Central memory CD8-positive, alpha-beta T cell (primary cell): Measurements from ENCODE around the gene LRPAP1.

ENCODE experiments used
- ATAC-seq: fragments of 150-1000 bp; cut with Tn5 transposase; replicated peaks from 2 replicates; pipeline ENCODE4 v1.10.0; 2022; ENCODE audit warnings: mild to moderate bottlenecking, moderate FRiP score, moderate number of reproducible peaks; ENCODE audit not compliant: poor library complexity, severe bottlenecking; ENCODE audit errors: extremely low read depth
- DNase-seq, 2 donors: peaks; one replicate each; pipeline ENCODE4 v3.0.0; 2021; ENCODE audit warnings: low spot score in 2 of 2
- H3K27ac Mint-ChIP-seq: one replicate; pipeline ENCODE4 v1.8.0; 2022; ENCODE audit warnings: low read depth, mild to moderate bottlenecking, moderate library complexity, mixed read lengths
- H3K27me3 Mint-ChIP-seq: one replicate; pipeline ENCODE4 v1.8.0; 2022; ENCODE audit warnings: mixed read lengths
- H3K36me3 Mint-ChIP-seq: one replicate; pipeline ENCODE4 v1.8.0; 2022; ENCODE audit warnings: mild to moderate bottlenecking, moderate library complexity, mixed read lengths; ENCODE audit not compliant: insufficient read depth
- H3K4me1 Mint-ChIP-seq: one replicate; pipeline ENCODE4 v1.8.0; 2022; ENCODE audit warnings: mixed read lengths
- H3K4me3 Mint-ChIP-seq: one replicate; pipeline ENCODE4 v1.8.0; 2022; ENCODE audit warnings: mild to moderate bottlenecking, moderate library complexity, mixed read lengths
- H3K9me3 Mint-ChIP-seq: one replicate; pipeline ENCODE4 v1.8.0; 2022; ENCODE audit warnings: mixed read lengths

Gene LRPAP1

DNA sequence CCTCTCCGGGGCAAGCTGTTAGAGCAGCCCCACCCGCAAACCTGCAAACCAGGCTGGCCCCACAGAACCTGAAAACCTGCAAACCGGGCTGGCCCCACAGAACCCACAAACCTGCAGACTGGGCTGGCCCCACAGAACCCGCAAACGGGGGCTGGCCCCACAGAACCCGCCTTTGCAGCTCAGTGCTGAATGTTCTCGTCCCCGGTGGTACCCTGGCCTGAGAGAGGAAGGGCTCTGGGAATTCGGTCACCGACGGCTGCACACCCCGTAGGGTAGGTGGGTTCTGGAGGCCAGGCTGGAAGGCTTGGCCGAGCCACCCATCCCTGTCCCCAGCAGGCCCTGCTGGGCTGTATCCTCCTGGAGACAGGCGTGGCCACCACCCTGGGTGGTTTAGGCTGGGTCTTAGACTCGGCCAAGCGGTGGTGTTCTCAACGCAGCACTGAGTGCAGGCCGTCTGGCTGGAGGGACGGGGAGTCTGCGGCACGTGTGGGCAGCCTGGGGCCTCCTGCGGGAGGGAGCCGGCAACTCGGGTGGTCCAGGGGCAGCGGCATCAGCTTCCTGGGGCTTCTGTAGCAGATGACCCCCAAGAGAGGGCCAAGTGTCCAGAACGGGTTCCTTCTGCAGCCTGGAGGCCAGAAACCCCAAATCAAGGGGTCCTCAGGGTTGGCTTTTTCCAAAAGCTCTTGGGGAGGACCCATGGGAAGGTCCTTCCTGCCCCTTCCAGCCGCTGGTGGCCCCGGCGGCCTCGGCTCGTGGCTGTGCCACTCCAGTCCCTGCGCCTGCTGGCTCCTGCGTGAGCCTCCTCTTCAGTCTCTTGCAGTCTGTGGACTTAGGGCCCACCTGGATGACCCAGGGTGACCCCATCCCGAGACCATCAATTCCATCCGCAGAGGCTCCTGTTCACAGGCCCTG lies 53.5 kb downstream of the LRPAP1 start:
- peaks cover 22% of the 10 kb centered on the region for H3K27me3 Mint-ChIP-seq
- no peak overlapping the region for H3K27ac Mint-ChIP-seq
- no peaks in the 10 kb centered on the region for H3K36me3 Mint-ChIP-seq
- no peaks in the 10 kb centered on the region for H3K9me3 Mint-ChIP-seq
- no peaks in the 10 kb centered on the region for H3K4me1 Mint-ChIP-seq
- DNase-seq (no peak), ATAC-seq (no peak)
- no peak overlapping the region for H3K4me3 Mint-ChIP-seq

- ATAC-seq (no peak), DNase-seq (no peak)
- H3K9me3 Mint-ChIP-seq = no peaks in the 10 kb centered on the region
- no peak overlapping the region for H3K4me3 Mint-ChIP-seq
- peaks cover 22% of the 10 kb centered on the region for H3K27me3 Mint-ChIP-seq
- H3K4me1 Mint-ChIP-seq = no peaks in the 10 kb centered on the region
- H3K36me3 Mint-ChIP-seq = no peaks in the 10 kb centered on the region
- H3K27ac Mint-ChIP-seq = no peak overlapping the region
Observed at GRCh38 chr4:3477750-3478430, 54.3 kb downstream of the LRPAP1 start.

- Mint-ChIP-seq H3K9me3 (no peaks in the 10 kb centered on the region), H3K4me3 (no peak overlapping the region), H3K27me3 (peaks cover 19% of the 10 kb centered on the region), H3K4me1 (no peaks in the 10 kb centered on the region), H3K36me3 (no peaks in the 10 kb centered on the region), H3K27ac (no peak overlapping the region)
- ATAC-seq = no peak
- DNase-seq = no peak
Observed at GRCh38 chr4:3476936-3477749, 55.1 kb downstream of the LRPAP1 start.

- Mint-ChIP-seq H3K9me3 (no peaks in the 10 kb centered on the region), H3K4me3 (no peak overlapping the region), H3K27me3 (peaks cover 11% of the 10 kb centered on the region), H3K27ac (no peak overlapping the region), H3K36me3 (no peaks in the 10 kb centered on the region), H3K4me1 (no peaks in the 10 kb centered on the region)
- ATAC-seq (no peak), DNase-seq (no peak)
Observed at GRCh38 chr4:3476341-3476747, 55.9 kb downstream of the LRPAP1 start.

DNA sequence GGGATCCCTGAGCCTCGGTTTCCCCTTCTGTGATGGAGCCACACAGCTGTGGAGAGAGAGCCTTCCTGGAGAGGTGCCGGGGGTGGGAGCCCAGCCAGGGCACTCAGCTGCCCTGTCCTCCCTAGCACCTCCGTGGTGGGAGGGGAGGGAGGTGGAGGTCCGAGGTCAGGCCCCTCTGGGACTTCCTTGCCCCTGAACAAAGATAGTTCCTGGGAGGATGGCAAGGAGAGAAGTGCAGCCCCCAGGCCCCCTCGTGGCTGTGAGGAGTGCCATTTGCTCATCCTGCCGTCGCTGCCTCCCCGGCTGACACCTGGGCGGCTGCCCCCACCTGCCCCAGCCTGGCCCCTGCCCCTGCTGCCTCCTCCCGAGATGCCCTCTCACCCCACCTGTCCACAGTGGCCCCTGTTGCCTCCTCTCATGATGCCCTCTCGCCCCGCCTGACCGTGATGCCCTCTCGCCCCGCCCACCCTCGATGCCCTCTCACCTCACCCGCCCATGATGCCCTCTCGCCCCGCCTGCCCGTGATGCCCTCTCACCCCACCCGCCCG lies 56.4 kb downstream of the LRPAP1 start:
- no peaks in the 10 kb centered on the region for H3K4me1 Mint-ChIP-seq
- no peaks in the 10 kb centered on the region for H3K36me3 Mint-ChIP-seq
- H3K27me3 Mint-ChIP-seq = peaks cover 6% of the 10 kb centered on the region
- H3K27ac Mint-ChIP-seq = no peak overlapping the region
- ATAC-seq (no peak), DNase-seq (no peak)
- H3K9me3 Mint-ChIP-seq = no peaks in the 10 kb centered on the region
- no peak overlapping the region for H3K4me3 Mint-ChIP-seq

- H3K4me3 Mint-ChIP-seq = no peak overlapping the region
- ATAC-seq (no peak), DNase-seq (no peak)
- H3K4me1 Mint-ChIP-seq = no peaks in the 10 kb centered on the region
- no peak overlapping the region for H3K27ac Mint-ChIP-seq
- H3K9me3 Mint-ChIP-seq = no peaks in the 10 kb centered on the region
- H3K36me3 Mint-ChIP-seq = no peaks in the 10 kb centered on the region
- H3K27me3 Mint-ChIP-seq = no peaks in the 10 kb centered on the region
Observed at GRCh38 chr4:3475041-3475712, 57.0 kb downstream of the LRPAP1 start.

- Mint-ChIP-seq H3K4me3 (no peak overlapping the region), H3K27me3 (no peaks in the 10 kb centered on the region), H3K27ac (no peak overlapping the region), H3K9me3 (no peaks in the 10 kb centered on the region), H3K36me3 (no peaks in the 10 kb centered on the region), H3K4me1 (no peaks in the 10 kb centered on the region)
- ATAC-seq (no peak), DNase-seq (no peak)
Observed at GRCh38 chr4:3473996-3474765, 58.0 kb downstream of the LRPAP1 start.

GRCh38 chr4:3473181-3473950 lies 58.9 kb downstream of the LRPAP1 start:
- Mint-ChIP-seq H3K36me3 (no peaks in the 10 kb centered on the region), H3K9me3 (no peaks in the 10 kb centered on the region), H3K4me1 (no peaks in the 10 kb centered on the region), H3K4me3 (no peak overlapping the region), H3K27ac (no peak overlapping the region), H3K27me3 (no peaks in the 10 kb centered on the region)
- ATAC-seq = no peak
- no peak for DNase-seq

DNA sequence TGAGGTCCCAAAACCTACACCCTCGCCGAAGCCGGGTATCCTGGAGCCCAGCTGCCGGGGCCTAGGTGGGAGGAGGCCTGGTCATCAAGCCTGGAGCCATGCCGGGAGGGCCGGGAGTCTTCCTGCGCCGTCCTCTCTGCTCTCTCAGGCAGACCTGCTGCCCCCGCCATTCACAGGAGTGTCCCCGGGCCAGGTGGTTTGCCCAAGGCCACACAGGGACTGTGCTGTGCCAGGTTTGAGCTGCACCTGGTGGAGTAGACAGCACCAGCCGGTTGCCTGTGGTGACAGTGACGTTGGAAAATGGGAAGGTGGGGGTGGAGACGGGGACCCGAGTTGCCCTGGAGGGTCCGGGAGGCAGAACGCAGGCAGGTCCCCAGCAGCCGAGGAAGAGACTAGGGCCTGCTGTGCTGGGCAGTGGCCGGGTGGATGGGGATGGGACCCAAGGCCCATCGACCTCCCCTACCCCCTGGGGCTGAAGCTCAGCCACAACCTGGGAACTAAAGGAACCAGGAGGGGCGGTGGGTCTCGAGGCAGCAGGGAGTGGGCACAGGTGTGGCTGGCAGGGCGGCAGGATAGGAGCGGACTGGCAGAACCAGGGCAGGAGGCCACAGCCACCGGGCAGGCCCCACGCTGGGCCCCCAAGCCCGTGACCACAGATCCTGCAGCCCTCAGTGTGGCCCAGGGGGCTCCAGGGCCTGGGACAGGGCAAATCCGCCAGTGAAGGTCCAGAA lies 59.6 kb downstream of the LRPAP1 start:
- H3K27ac Mint-ChIP-seq = no peak overlapping the region
- H3K4me3 Mint-ChIP-seq = no peak overlapping the region
- H3K4me1 Mint-ChIP-seq = no peaks in the 10 kb centered on the region
- no peaks in the 10 kb centered on the region for H3K36me3 Mint-ChIP-seq
- H3K9me3 Mint-ChIP-seq = no peaks in the 10 kb centered on the region
- no peak for DNase-seq
- no peak for ATAC-seq
- no peaks in the 10 kb centered on the region for H3K27me3 Mint-ChIP-seq

DNA sequence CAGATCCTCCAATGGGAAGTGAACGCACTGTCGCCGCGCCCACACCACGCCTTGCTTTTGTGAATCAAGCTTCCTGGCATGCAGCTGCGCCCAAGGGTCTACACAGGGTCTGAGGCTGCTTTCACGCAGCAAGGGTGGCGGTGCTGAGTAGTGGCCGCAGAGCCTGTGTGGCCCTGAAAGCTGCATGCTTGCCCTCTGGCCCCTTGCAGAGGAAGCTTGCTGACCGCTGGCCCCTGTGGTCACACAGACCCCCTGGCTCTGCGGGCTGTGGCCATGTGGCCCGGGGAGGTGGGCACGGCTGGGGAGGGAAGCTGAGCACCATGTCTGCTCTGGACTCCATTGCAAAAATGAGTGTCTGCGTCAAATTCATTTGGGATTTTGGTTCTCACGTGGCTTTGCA lies 60.3 kb downstream of the LRPAP1 start:
- H3K4me1 Mint-ChIP-seq = no peaks in the 10 kb centered on the region
- H3K9me3 Mint-ChIP-seq = no peaks in the 10 kb centered on the region
- no peak overlapping the region for H3K27ac Mint-ChIP-seq
- H3K4me3 Mint-ChIP-seq = no peak overlapping the region
- H3K36me3 Mint-ChIP-seq = no peaks in the 10 kb centered on the region
- no peak for DNase-seq
- no peaks in the 10 kb centered on the region for H3K27me3 Mint-ChIP-seq
- ATAC-seq = no peak
